OCI-LY3 (cell line): ENCODE measurements around the gene NRF1.

Experiments
- H2AFZ ChIP-seq: fragments of 200-600, 300-600 bp; shearing (Covaris generic); 2 replicates; pipeline ENCODE4 v1.6.0; 2014; ENCODE audit warnings: antibody characterized with exemption, low read depth, low read length
- H3K27ac ChIP-seq: fragments of 200-600, 300-600 bp; sonication (generic); 2 replicates; pipeline ENCODE4 v1.5.1; 2014; ENCODE audit warnings: mild to moderate bottlenecking, low read length, moderate library complexity, mixed read lengths
- H3K27me3 ChIP-seq: fragments of 200-600, 300-600 bp; sonication (generic); 2 replicates; pipeline ENCODE4 v1.6.1; 2014; ENCODE audit warnings: low read depth, low read length, mixed read lengths
- H3K36me3 ChIP-seq: fragments of 200-600, 300-600 bp; sonication (generic); replicated peaks from 2 replicates; pipeline ENCODE3; 2014; ENCODE audit warnings: low read depth, low read length, mixed read lengths
- H3K4me1 ChIP-seq: fragments of 300-600, 200-600 bp; sonication (generic); 2 replicates; pipeline ENCODE4 v1.6.1; 2014; ENCODE audit warnings: low read length, mixed read lengths
- H3K4me2 ChIP-seq: fragments of 200-600, 300-600 bp; sonication (generic); 2 replicates; pipeline ENCODE4 v1.6.1; 2014; ENCODE audit warnings: low read length, mixed read lengths
- H3K4me3 ChIP-seq: fragments of 300-600, 200-600 bp; sonication (generic); 2 replicates; pipeline ENCODE4 v1.5.1; 2014; ENCODE audit warnings: antibody characterized with exemption, mild to moderate bottlenecking, low read length, moderate library complexity
- H3K79me2 ChIP-seq: fragments of 300-600, 200-600 bp; shearing (Covaris generic); 2 replicates; pipeline ENCODE4 v1.6.1; 2014; ENCODE audit warnings: mild to moderate bottlenecking, low read length, mixed read lengths
- H3K9ac ChIP-seq: fragments of 300-600, 200-600 bp; shearing (Covaris generic); 2 replicates; pipeline ENCODE4 v1.6.0; 2014; ENCODE audit warnings: mild to moderate bottlenecking, low read length, moderate library complexity
- H3K9me3 ChIP-seq: fragments of 200-600, 300-600 bp; shearing (Covaris generic); 2 replicates; pipeline ENCODE4 v1.6.1; 2014; ENCODE audit warnings: low read length, mixed read lengths; ENCODE audit not compliant: insufficient read depth
- H4K20me1 ChIP-seq: fragments of 200-600, 300-600 bp; sonication (generic); 2 replicates; pipeline ENCODE4 v1.6.1; 2016; ENCODE audit warnings: low read length, mixed read lengths; ENCODE audit not compliant: insufficient read depth
- EZH2phosphoT487 ChIP-seq: fragments of 200-600 bp; shearing (Covaris generic); IDR thresholded peaks from 2 replicates; pipeline ENCODE4 v1.6.1; 2018; ENCODE audit warnings: antibody characterized with exemption, mixed run types, low read depth
- TF ChIP-seq, protein P1 (sequence below): fragments of 200-600, 300-600 bp; sonication (generic); IDR thresholded peaks from 2 replicates; pipeline ENCODE4 v1.5.1; 2014; ENCODE audit warnings: antibody characterized with exemption, low read length, low read depth

Gene NRF1

DNA sequence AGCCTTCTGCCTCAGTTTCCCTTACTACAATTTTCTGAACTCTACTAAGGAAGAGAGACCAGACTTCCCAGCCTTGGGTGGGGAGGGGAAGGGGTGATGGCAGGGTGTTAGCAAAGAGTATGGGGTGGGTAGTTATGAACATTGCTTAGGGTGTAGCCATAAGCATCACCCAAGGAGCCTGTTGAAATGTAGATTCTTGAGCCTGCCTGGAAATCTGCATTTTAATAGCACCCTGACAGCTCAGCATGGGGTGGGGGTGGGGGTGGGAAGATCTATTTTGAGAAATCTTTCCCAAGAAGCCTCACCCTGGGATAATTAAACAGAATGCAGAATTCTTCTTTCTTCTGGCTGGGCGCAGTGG, 164.8 kb downstream of the NRF1 start:
- Histone ChIP-seq H3K9ac (no peak overlapping the region), H4K20me1 (no peaks in the 10 kb centered on the region; the same call in 1 of the 2 replicates), H3K9me3 (no peaks in the 10 kb centered on the region), H3K36me3 (no peaks in the 10 kb centered on the region), H2AFZ (no peak overlapping the region), H3K27ac (no peak overlapping the region), H3K27me3 (no peaks in the 10 kb centered on the region), H3K4me3 (no peak overlapping the region), H3K4me1 (peaks cover 4% of the 10 kb centered on the region; the same call in 1 of the 2 replicates), H3K79me2 (no peaks in the 10 kb centered on the region), H3K4me2 (no peak overlapping the region)
- TF ChIP-seq, protein P1, sequence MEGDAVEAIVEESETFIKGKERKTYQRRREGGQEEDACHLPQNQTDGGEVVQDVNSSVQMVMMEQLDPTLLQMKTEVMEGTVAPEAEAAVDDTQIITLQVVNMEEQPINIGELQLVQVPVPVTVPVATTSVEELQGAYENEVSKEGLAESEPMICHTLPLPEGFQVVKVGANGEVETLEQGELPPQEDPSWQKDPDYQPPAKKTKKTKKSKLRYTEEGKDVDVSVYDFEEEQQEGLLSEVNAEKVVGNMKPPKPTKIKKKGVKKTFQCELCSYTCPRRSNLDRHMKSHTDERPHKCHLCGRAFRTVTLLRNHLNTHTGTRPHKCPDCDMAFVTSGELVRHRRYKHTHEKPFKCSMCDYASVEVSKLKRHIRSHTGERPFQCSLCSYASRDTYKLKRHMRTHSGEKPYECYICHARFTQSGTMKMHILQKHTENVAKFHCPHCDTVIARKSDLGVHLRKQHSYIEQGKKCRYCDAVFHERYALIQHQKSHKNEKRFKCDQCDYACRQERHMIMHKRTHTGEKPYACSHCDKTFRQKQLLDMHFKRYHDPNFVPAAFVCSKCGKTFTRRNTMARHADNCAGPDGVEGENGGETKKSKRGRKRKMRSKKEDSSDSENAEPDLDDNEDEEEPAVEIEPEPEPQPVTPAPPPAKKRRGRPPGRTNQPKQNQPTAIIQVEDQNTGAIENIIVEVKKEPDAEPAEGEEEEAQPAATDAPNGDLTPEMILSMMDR, result no peak
- TF ChIP-seq EZH2phosphoT487, result no peak

DNA sequence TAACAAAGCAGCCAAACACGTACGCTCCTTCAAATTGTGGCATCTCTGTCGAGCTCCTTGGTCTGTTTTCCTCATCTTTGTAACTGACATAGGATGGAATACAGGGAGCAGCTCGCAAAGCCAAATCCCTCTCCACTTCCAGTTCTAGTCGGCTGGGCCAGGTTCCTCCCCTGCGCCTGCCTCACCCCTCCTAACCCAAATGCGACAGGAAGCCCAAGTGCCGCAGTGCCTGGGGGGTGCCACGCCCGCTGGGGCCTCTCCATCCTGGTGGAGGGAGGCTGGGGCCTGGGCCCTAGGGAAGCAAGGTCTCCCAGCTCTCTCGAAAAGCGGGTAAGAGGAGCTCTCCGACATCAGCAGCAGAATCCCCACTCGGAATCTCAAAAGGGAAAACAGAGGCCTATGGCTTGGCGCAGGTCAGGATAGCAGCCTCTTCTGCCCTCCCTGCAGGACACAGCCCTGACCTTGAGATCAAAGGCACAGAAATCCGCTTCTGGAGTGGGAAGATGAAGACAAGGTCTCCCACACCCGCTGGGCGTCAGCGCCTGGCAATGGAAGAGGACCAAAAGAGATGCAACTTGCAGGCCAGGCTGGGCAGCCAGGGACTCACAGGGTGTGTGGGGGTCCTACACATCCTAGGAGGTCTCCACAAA, 165.8 kb downstream of the NRF1 start:
- Histone ChIP-seq H3K9ac (no peak overlapping the region), H3K4me1 (0 out of 2 replicates have a peak, but pooled peaks cover 4% of the 10 kb centered on the region), H4K20me1 (no peaks in the 10 kb centered on the region; the same call in 1 of the 2 replicates), H3K79me2 (no peaks in the 10 kb centered on the region), H3K27ac (no peak overlapping the region), H3K27me3 (no peaks in the 10 kb centered on the region), H3K36me3 (no peaks in the 10 kb centered on the region), H3K9me3 (no peaks in the 10 kb centered on the region), H3K4me3 (no peak overlapping the region), H3K4me2 (no peak overlapping the region), H2AFZ (no peak overlapping the region)
- TF ChIP-seq, protein P1, result no peak
- TF ChIP-seq EZH2phosphoT487, result no peak

DNA sequence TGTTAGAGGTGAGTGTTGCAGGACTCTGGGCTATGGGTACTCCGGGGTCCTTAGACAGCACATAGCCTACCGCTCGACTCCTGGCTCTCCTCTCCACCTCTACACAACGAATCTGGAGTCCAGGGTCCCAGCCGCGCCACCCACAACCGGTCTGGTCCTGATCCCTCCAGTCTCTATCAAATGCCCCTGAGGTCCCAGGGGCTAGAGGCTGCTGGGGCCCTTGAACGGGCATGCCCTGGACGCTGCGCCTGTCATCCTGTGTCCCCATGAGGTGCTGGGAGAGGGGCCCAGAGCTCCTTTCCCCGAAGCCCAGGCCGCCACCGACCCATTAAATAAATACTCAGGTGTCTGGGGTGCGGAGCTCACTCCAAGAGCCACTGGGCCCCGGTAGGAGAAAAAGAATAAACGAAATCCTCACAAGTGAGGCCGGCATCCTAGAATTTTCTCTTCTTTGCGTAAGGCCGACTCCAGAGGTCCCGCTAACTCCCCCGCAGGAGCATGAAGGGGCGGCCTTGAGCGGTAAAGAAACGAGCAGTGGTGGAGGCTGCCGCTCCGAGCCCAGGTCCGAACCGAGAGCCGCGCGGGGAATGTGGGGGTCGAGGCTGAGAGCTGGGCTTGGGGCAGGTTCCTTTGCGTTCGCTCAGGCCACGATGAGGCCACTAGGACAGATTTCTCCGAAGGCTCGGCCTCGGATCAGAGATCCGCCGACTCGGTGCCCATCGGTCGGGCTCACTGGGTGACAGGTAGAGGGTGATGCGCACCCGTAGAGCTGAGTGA, 166.7 kb downstream of the NRF1 start:
- Histone ChIP-seq H3K9me3 (no peaks in the 10 kb centered on the region), H3K79me2 (no peaks in the 10 kb centered on the region), H3K4me2 (no peak overlapping the region), H3K9ac (no peak overlapping the region), H4K20me1 (no peaks in the 10 kb centered on the region; the same call in 1 of the 2 replicates), H3K27ac (no peak overlapping the region), H3K27me3 (no peaks in the 10 kb centered on the region), H3K36me3 (no peaks in the 10 kb centered on the region), H3K4me3 (no peak overlapping the region), H2AFZ (no peak overlapping the region), H3K4me1 (0 out of 2 replicates have a peak, but pooled peaks cover 4% of the 10 kb centered on the region)
- no peak for TF ChIP-seq EZH2phosphoT487
- TF ChIP-seq, protein P1, result no peak
